GM12891 (cell line): ENCODE results near the gene LINGO4.

ENCODE experiments used
- POLR2A ChIP-seq: IDR thresholded peaks from 2 replicates; pipeline ENCODE4 v1.6.1; 2011; ENCODE audit warnings: low read depth, low read length, control low read depth
- POLR2AphosphoS5 ChIP-seq: IDR thresholded peaks from 2 replicates; pipeline ENCODE4 v1.6.1; 2011; ENCODE audit warnings: low read depth, low read length, control low read depth
- POU2F2 ChIP-seq: IDR thresholded peaks from 2 replicates; pipeline ENCODE4 v1.6.1; 2011; ENCODE audit warnings: low read depth, mild to moderate bottlenecking, control low read depth, low read length, moderate library complexity
- TAF1 ChIP-seq: IDR thresholded peaks from 2 replicates; pipeline ENCODE4 v1.6.1; 2011; ENCODE audit warnings: low read depth, low read length, control low read depth

DNA sequence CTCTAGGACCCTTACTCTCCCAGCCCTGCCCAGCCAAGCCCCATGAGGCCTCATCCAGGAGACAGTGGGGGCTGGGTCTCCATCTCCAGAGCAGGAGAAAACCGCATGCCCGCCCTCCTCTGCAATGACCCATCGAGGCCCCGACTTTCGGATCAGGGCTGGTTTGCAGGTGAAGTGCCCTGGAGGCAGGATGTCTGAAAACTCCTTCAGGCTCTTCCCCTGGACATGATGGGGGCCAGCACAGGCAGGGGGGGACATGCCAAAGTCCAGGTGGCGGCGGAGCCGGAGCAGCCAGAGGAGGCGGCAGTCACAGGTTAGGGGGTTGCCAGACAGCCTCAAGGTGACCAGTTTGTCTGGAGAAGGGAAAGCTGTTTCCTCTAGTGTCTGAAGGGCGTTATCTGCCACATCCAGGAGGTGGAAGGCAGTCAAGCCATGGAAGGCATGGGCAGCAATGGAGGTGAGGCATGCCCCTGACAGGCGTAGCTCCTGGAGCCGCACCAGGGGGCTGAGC is 3.9 kb downstream of the LINGO4 start:
- no peak for TF ChIP-seq TAF1
- no peak for TF ChIP-seq POLR2AphosphoS5
- no peak for TF ChIP-seq POLR2A
- TF ChIP-seq POU2F2: no peak
